HG03135 (cell line): ENCODE data around the gene MRPS11.
"Not testable (repeated sequence)": the region's sequence is repeated elsewhere in the genome, so short reads cannot be mapped to it uniquely, and the experiment has no call there.

Experiments used
- ATAC-seq: cut with Tn5 transposase; IDR thresholded peaks from one replicate; pipeline ENCODE4 v1.9.1; 2021; ENCODE audit warnings: mild to moderate bottlenecking, moderate library complexity; ENCODE audit not compliant: unreplicated experiment

MRPS11 gene

GRCh38 chr15:88454867-88455810 is 12.4 kb upstream of the MRPS11 start:
- peak; percentile 88 for ATAC-seq

DNA sequence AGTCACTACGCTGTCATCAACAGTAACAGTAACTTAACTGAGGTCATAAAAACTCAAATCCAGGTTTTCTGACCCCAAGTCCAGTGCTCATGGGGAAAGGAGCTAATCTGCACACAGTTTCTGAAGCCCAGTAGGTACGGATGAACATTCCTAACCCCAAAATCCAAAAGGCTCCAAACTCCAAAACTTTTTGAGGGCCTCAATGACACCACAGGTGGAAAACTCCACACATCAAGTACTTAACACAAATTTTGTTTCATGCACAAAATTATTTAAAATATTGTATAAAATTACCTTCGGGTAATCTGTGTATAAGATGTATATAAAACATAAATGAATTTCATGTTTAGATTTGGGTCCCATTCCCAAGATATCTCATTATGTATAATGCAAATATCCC is 10.8 kb upstream of the MRPS11 start:
- ATAC-seq = no peak

DNA sequence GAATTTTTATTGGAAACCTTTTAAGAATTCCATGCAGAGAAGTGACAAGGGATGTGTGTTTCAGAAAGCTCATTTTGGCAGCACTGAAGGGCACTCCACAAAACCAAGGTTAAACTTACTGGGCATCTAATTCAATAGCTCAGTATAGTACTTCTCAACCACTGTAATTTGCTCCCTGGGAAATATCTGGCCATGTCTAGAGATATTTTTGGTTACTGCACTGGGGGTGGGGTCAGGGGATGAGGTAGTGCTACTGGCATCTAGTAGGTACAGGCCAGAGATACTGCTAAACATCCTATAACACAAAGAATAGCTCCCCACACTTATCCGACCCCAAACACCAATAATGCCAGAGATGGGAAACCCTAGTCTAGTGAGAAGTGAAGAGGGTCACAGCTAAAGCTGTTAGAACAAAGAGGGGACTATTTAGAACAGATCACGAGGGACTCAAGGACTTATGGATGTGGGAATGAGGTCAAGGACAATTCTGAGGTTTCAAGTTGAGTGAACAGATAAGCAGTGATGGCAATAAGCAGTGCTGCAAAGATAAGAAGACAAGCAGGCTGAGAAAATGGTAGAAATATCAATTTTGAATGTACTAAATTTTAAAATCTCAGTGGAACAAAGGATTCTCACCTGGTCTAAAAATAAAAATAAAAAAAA is 3.5 kb upstream of the MRPS11 start:
- no peak for ATAC-seq

DNA sequence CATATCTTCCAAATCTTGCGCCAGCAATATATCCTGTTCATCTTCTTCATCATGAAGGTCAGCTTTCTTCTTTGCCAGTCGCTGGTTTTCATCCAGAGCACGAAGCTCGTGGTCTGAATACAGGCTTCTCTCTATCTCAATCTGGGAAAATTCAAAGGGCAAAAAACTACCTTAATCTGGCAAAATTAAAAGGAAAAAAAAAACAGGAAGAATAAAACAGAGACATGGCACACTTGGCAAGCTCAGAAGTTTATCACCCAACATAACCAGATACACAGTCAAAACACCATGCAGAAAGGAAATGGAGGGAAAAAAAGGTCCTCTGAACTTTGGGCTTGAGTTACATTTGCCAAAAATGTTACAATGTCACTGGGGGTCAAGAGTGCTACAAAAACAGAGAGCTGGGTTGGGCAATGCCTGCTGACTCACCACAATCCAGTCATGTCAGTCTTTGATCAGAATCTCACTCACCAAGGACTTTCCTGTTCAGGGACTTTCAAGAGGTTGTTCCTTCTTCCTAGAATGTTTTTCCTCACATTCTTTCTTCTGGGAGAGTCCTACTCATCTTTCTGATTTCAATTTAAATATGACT is 1.8 kb upstream of the MRPS11 start:
- ATAC-seq = no peak

- ATAC-seq = no peak
These were observed 524 bp downstream of the MRPS11 start for GRCh38 chr15:88467935-88468528.

- not testable (repeated sequence) for ATAC-seq
These were observed 1.2 kb downstream of the MRPS11 start for GRCh38 chr15:88468721-88469120.

DNA sequence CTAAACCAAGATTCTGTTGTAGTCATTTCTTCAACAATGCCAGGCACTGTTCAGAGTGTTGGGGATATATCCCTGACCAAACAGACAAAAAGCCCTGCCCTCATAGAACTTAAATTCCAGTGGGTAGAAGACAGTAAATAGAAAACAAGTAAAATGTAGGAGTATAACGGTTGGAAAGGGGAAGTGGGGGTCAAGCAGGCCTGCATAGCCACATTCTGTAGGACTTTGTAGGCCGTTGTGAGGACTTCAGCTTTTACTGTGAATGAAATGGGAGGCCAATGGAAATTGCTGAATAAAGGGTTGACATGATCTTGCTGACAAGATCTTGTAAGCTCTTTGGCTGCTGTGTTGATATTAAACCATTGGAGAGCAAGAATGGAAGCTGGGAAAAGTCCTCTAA is 1.8 kb downstream of the MRPS11 start:
- ATAC-seq = no peak

GRCh38 chr15:88470625-88471372 is 3.3 kb downstream of the MRPS11 start:
- no peak for ATAC-seq

DNA sequence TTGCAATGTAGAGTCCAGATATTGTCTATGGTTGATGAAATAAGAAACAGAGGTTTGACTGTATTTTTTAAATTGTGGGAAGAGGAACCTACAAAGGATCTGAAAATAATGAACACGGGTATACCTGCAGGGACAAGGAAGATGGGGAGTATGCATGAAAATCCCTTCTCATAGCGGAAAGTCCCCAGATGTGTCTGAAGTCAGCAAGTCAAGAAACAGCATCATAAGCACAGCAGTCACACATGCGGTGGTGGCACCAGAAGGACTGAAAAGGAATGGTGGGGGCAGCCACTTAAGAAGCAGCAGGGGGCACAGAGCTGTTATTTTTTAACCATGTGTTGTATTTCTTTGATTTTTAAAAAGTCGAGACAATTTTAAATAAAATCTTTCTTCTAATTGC is 4.7 kb downstream of the MRPS11 start:
- ATAC-seq = no peak

- ATAC-seq = not testable (repeated sequence)
These were observed 6.3 kb downstream of the MRPS11 start for GRCh38 chr15:88473661-88474293.

DNA sequence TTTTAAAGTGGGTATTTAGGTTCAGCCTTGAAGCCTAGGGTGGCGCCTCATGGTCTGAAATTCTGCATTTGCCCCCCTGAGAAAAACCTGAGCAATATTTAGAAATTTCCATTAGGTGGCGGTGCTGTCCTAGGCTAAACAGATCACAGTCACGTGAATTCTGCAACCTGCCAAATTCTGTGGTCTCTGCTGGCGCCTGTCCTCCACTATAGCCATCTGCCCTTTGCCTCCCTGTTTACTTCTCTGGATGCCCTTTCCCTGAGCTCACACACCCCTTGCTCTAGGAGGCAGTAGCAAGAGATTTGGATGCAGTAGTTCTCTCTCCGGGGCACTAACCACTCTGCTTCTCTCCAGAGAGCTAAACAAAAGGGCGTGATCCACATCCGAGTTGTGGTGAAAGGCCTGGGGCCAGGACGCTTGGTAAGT is 9.1 kb downstream of the MRPS11 start:
- no peak for ATAC-seq

DNA sequence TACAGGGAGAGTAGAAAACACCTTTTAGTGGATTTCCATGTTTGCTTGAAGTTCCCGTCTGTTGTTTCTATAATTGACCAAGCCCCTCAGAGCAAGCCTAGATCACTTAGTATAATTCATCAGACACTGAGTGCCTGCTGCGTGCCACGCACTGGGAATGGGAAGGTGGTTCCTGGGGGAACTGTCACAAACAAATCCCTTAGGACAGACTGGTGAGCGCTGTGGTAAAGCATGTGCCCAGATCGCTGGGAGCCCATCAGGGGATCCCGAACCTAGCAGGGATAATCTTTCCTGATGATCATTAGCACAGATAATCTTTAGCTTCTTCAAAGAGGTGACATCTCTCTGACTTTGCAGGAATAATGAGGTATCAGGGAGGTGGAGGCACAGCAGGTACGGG is 9.6 kb downstream of the MRPS11 start:
- no peak for ATAC-seq

- ATAC-seq = no peak
These were observed 10.4 kb downstream of the MRPS11 start for GRCh38 chr15:88477904-88478303.

DNA sequence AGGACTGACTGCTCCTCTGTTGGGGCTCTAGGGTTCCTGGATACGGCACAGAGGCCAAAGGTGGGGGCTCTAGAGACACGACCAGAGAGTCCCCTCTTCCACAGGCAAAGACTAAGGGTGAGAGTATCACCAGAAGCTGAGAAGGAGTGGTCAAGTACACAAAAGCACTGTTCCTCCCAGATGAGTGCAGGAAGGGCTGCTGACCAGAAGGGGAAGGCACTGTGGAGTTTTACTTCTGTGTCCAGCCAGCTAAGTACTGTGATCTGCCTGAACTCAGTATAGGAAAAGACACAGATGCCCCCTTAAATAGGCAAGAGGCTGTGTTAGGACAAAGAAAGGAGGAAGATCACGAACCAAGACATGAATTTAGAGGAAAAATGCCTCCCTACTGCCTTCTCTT is 11.7 kb downstream of the MRPS11 start:
- ATAC-seq = no peak

DNA sequence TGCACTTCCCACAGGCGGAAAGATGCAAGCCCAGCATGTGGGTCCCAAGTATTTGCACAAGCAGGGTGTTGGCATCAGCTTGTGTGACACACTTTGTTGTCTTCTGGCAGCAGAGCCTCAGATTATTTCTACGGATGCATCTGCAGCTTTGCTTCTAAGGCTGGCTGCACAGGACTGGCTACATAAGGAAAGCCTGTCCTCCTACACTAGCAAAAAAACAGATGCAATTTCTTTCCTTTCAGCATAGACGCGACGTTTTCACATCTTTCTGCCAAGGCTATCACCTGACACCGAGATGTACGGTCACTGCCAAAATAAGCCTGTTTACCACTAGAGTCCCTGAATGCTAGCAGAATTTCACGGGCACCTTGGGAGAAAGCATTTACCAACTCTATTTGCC is 13.5 kb downstream of the MRPS11 start:
- no peak for ATAC-seq

DNA sequence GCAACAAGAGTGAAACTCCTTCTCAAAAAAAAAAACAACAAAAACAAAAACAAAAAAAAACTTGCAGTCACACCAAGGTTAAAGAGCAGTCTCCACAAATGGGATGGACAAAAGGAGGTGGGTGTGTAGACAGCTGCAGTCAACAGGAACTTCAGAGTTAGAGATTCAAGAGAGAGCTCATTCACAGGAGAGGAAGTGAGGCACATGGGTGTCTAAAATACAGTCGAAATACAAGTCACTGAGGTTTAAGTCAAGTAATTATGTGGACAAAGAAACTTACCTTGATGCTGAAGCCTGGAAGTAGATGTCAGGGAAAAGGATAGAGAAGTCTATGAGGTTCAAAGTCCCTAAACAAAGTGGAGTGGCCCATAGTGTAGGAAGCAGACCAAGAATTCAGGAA is 14.8 kb downstream of the MRPS11 start:
- no peak for ATAC-seq

GRCh38 chr15:88484682-88485331 is 17.3 kb downstream of the MRPS11 start:
- no peak for ATAC-seq

DNA sequence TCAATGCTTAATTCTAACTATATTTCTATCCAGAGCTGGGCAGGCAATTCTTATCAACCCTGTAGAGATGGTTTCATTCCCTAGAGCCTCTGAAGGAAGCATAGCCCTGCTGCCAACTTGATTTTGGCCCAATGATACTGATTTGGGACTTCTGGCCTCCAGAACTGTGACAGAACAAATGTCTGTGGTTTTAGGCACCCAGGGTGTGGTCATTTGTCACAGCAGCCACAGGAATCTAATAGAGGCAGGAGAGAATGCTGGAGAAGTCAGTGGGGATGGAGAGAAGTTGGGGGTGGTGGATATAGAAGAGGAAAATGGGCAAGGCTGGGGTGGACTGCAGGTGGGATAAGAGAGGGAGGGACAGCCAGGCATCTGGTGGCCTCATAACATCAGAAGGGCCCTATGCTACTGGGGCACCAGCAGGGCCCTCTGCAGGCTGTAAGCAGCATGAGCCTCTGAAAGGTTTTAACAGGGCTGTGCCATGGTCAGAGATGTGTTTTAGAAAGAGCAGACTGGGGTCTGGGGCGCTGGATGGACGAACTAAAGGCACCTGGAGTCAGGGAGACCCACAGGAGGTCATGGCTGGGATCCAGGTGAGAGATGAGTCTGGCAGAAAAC is 19.8 kb downstream of the MRPS11 start:
- ATAC-seq = no peak

DNA sequence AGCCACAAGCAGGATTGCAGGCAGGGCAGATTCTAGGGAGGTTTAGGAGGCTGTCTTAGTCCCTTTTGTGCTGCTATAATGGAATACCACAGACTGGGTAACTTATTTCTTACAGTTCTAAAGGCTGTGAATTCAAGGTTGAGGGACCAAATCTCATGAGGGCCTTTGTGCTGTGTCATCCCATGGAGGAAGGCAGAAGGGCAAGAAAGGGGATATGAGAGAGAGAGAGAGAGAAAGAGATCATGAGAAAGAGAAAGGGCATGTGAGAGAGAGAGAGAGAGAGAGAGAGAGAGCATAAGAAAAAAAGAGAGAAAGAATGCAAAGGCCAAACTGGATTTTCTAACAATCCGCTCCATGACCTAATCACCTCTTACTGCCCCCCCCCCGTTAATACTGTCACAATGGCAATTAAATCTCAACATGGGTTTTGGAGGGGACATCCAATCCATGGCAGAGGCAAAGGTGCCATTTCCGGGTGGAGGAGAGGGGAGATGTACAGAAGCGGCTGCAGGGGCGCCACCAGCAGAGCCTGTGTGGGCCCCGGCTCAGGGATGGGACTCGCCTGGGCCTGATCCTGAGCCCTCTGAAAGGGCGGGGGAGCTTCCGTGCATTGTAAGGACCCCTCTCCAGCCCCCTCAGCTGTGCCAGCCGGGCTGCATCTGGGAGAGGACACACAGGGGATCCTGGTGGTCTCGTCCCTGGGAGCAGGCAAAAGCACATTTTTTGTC is 20.5 kb downstream of the MRPS11 start:
- no peak for ATAC-seq
